ENCODE results near the gene ALAS1.

Gene ALAS1

DNA sequence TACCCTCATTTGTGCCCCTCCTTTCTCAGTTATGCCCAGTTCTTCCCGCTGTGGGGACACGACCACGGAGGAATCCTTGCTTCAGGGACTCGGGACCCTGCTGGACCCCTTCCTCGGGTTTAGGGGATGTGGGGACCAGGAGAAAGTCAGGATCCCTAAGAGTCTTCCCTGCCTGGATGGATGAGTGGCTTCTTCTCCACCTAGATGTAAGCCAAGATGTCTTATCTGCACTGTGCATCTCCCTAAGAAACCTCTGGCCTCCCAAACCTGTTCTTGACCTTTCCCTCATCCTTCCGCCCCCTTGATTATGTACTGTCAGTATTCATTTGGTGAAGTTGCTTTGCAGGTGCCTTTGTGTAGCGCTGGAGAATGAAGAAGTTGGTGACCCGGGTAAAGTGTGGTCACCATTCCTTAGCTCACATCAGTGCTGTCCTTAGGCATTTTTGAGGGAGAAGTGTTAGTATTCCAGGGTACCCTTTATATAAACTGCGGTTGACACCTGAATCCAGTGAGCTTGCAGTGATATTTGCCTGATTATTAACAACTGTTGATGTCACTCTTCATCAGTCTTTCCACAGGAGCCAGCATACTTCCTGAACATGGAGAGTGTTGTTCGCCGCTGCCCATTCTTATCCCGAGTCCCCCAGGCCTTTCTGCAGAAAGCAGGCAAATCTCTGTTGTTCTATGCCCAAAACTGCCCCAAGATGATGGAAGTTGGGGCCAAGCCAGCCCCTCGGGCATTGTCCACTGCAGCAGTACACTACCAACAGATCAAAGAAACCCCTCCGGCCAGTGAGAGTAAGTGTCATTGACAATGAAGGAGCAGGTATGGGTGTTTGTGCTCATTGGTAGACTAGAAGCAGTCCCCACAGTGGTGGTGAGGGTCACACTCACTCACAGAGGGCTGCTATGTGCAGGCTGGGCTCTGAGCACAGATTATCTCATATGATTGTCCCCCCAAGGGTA lies 966 bp downstream of the ALAS1 start:
- DNase-seq (ENCODE audit: low read depth, low spot score), result no peak

GRCh38 chr3:52200981-52201679 lies 3.2 kb downstream of the ALAS1 start:
- DNase-seq (ENCODE audit: low read depth, low spot score), result no peak

- DNase-seq (ENCODE audit: low read depth, low spot score), result no peak
Measured at GRCh38 chr3:52202384-52203077, 4.6 kb downstream of the ALAS1 start.

DNA sequence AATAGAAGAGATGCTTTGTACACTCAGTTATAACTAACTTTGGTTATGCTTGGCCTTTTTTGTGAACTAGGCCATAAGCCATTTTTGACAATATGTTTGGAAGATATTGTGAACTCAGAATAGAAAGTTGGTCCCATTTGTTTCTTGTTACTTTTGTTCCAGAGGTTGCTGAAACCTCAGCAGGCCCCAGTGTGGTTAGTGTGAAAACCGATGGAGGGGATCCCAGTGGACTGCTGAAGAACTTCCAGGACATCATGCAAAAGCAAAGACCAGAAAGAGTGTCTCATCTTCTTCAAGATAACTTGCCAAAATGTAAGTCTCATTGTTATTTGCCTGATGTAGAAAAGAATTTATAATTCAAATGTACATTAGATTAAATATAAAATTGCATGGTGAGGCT lies 5.7 kb downstream of the ALAS1 start:
- DNase-seq (ENCODE audit: low read depth, low spot score), result no peak

GRCh38 chr3:52204337-52205073 lies 6.5 kb downstream of the ALAS1 start:
- DNase-seq (ENCODE audit: low read depth, low spot score), result no peak

- no peak for DNase-seq (ENCODE audit: low read depth, low spot score)
Measured at GRCh38 chr3:52205727-52206372, 7.9 kb downstream of the ALAS1 start.

DNA sequence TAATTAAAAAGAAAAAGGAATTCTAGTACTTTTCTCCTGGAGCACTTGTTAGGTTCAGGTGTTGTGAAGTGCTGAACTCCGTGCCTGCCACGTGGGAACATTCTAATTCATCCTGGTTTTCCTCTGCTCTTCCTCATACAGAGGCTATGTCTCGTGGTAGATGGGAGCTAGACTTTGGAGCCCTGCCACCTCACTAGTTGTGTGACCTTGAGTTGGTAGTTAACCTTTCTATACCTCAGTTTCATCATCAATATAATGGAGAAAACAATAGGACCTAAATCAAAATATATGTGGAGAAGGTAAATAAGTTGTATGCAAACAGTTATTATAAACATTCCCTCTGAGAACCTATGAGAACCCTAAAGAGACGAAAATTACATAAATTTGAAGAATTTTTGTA lies 10.6 kb downstream of the ALAS1 start:
- no peak for DNase-seq (ENCODE audit: low read depth, low spot score)

DNA sequence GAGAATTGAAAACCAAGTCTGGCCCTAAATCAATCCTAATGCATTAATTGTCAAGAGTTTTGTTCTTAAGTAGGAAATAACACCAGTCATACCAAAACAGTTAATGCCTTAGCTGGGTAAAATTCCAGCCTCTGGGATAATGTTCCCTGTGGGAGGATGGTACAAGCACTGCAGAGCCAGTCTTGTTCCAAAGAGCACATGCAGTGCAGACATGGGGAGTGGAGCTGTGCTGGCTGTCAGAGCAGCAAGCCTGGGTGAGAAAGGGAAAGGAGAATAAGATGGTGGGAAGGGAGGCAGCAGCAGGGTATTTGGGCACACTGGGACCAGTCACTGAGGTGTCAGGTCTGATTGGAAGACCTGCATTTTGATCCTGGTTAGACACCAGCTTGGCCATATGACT lies 12.1 kb downstream of the ALAS1 start:
- no peak for DNase-seq (ENCODE audit: low read depth, low spot score)

DNA sequence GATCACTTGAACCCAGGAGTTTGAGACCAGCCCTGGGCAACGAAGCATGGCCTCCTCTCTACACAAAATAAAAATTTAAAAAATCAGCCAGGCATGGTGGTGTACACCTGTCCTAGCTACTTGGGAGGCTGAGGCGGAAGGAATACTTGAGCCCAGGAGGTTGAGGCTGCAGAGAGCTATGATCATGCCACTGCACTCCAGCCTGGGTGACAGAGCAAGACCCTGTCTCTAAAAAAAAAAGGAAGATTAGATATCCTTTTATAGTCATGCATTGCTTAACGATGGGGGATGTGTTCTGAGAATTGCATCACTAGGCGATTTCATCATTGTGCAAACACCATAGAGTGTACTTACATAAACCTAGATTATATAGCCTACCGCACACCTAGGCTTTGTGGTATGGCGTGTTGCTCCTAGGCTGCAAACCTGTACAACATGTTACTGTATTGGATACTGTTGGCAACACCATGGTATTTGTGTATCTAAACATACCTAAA lies 12.6 kb downstream of the ALAS1 start:
- DNase-seq (ENCODE audit: low read depth, low spot score), result no peak

DNA sequence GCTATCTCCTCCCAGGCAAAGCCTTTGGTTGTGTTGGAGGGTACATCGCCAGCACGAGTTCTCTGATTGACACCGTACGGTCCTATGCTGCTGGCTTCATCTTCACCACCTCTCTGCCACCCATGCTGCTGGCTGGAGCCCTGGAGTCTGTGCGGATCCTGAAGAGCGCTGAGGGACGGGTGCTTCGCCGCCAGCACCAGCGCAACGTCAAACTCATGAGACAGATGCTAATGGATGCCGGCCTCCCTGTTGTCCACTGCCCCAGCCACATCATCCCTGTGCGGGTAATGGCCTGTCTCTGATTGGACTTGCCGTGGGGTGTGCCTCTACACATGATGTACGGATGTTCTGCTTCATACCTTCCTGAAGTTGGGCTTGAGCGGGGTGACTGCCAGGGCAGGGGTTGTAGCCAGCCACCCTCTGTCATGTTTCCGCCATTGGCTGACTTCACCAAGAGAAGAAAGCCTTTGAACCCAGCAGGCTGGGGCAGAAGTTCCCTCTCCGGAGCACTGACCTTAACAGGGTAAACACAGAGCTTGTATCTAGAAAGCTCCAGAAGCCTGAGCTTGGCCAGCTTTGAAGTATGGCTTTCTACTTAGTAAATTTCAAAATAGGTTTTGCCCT lies 13.4 kb downstream of the ALAS1 start:
- no peak for DNase-seq (ENCODE audit: low read depth, low spot score)

DNA sequence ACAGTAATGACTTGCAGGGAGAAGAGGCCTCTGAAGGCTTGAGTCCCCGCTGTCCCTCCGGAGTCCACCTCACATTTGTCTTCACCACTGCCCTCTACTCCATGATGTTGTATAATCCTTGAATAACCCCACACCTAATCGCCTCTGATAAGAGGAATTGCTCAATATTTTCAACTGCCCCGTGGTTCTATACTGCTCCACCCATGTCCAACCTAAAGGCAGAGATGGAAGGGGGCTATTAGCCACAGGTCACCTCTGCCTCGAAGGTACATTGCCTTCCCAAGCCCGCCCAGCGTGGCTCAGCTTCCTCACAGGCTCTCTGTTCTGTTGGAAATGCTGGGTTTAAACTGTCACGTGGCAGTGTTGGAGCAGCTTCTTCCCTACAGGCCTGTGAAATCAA lies 15.0 kb downstream of the ALAS1 start:
- no peak for DNase-seq (ENCODE audit: low read depth, low spot score)

GRCh38 chr3:52213901-52214300 lies 15.9 kb downstream of the ALAS1 start:
- no peak for DNase-seq (ENCODE audit: low read depth, low spot score)

GRCh38 chr3:52215351-52215750 lies 17.4 kb downstream of the ALAS1 start:
- DNase-seq (ENCODE audit: low read depth, low spot score), result no peak

GRCh38 chr3:52216585-52217408 lies 18.8 kb downstream of the ALAS1 start:
- DNase-seq (ENCODE audit: low read depth, low spot score), result no peak

- no peak for DNase-seq (ENCODE audit: low read depth, low spot score)
Measured at GRCh38 chr3:52217409-52217805, 19.4 kb downstream of the ALAS1 start.

DNA sequence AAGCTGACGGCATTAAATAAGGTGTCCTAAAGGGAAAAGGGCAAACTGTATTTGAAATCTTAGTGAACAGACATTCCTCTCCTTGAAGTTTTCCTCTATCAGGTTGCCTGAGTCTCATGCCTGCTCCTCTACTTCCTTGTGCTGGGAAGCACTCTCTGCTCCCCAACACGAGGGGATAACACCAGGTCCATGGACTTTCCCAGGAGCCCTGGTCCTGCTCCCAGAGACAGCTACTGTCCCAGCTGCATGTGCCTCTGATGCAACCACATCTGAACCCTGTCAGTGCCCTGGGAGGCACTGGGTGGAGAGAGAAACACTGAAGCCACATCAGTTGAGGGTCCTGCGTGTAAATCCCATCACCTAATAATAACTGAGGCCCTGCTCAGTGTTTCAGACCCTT lies 20.1 kb downstream of the ALAS1 start:
- no peak for DNase-seq (ENCODE audit: low read depth, low spot score)

GRCh38 chr3:52218454-52218853 lies 20.5 kb downstream of the ALAS1 start:
- no peak for DNase-seq (ENCODE audit: low read depth, low spot score)

GRCh38 chr3:52218937-52219650 lies 21.1 kb downstream of the ALAS1 start:
- DNase-seq (ENCODE audit: low read depth, low spot score), result no peak
